IMR-90 (cell line): ENCODE measurements around the gene KIF16B. TPM values are rescaled to one million over a fixed set of nuclear protein-coding genes. Genes with fewer than 3 reads are reported as not detected.

ENCODE experiments used
- ATAC-seq: fragments of 200-7000 bp; cut with Tn5 transposase; 2 replicates; pipeline ENCODE4 v1.9.1; 2020; ENCODE audit warnings: low read depth, mild to moderate bottlenecking, moderate library complexity
- BruUV-seq: library from RNA; stranded (reverse); fragments of 400-500 nt; replicated peaks from 2 replicates; lab custom pipeline; 2021; lab: Mats Ljungman, UMichigan
- CTCF ChIA-PET: fragments of 300-600 bp; formaldehyde crosslinking; extraction: SDS; loops from one replicate; lab custom pipeline; 2021; ENCODE audit warnings: antibody characterized with exemption; lab: Yijun Ruan, JAX
- POLR2A ChIA-PET: fragments of 300-600 bp; sonication (Branson Sonifier 250); formaldehyde crosslinking; loops from one replicate; lab custom pipeline; 2022; ENCODE audit warnings: antibody characterized with exemption; ENCODE audit not compliant: unreplicated experiment; lab: Charles Lee
- DNase-seq: peaks from one replicate; pipeline ENCODE4 v3.0.0; 2013
- H2AFZ ChIP-seq: replicated peaks from 2 replicates; pipeline ENCODE3; 2013; ENCODE audit warnings: low read length, mild to moderate bottlenecking; ENCODE audit not compliant: poor library complexity
- H2AK5ac ChIP-seq: 2 replicates; pipeline ENCODE4 v1.6.1; 2013; ENCODE audit warnings: low read depth, low read length, inconsistent platforms
- H2AK9ac ChIP-seq: replicated peaks from 2 replicates; pipeline ENCODE3; 2013; ENCODE audit warnings: mild to moderate bottlenecking, low read depth, low read length, moderate library complexity; ENCODE audit not compliant: poor library complexity
- H2BK120ac ChIP-seq: 2 replicates; pipeline ENCODE4 v1.6.1; 2013; ENCODE audit warnings: low read depth, low read length, inconsistent platforms
- H2BK15ac ChIP-seq: 3 replicates; pipeline ENCODE4 v1.6.1; 2013; ENCODE audit warnings: low read depth, low read length, inconsistent platforms
- H2BK20ac ChIP-seq: 2 replicates; pipeline ENCODE4 v1.6.1; 2013; ENCODE audit warnings: low read depth, mild to moderate bottlenecking, inconsistent platforms, low read length, moderate library complexity
- H2BK5ac ChIP-seq: 2 replicates; pipeline ENCODE4 v1.6.1; 2013; ENCODE audit warnings: mild to moderate bottlenecking, low read depth, low read length, inconsistent platforms; ENCODE audit not compliant: poor library complexity, severe bottlenecking
- H3K14ac ChIP-seq: replicated peaks from 2 replicates; pipeline ENCODE4 v1.6.1; 2013; ENCODE audit warnings: low read depth, low read length, inconsistent platforms
- H3K18ac ChIP-seq: 2 replicates; pipeline ENCODE4 v1.6.1; 2013; ENCODE audit warnings: low read depth, low read length, control low read depth
- H3K23ac ChIP-seq: 2 replicates; pipeline ENCODE4 v1.6.1; 2013; ENCODE audit warnings: low read depth, low read length, inconsistent platforms
- H3K27ac ChIP-seq: 2 replicates; pipeline ENCODE4 v1.5.1; 2013; ENCODE audit warnings: mild to moderate bottlenecking, control low read depth, low read length; ENCODE audit not compliant: insufficient read depth
- H3K27me3 ChIP-seq: 2 replicates; pipeline ENCODE4 v1.6.1; 2013; ENCODE audit warnings: low read length; ENCODE audit not compliant: control insufficient read depth, insufficient read depth
- H3K36me3 ChIP-seq: 2 replicates; pipeline ENCODE4 v1.6.1; 2013; ENCODE audit warnings: low read length, mixed read lengths; ENCODE audit not compliant: control insufficient read depth, insufficient read depth
- H3K4ac ChIP-seq: 2 replicates; pipeline ENCODE4 v1.6.1; 2013; ENCODE audit warnings: low read depth, low read length, inconsistent platforms
- H3K4me1 ChIP-seq: 2 replicates; pipeline ENCODE4 v1.6.1; 2013; ENCODE audit warnings: low read length, mixed read lengths; ENCODE audit not compliant: control insufficient read depth, insufficient read depth
- H3K4me2 ChIP-seq: 2 replicates; pipeline ENCODE4 v1.6.1; 2013; ENCODE audit warnings: low read depth, mild to moderate bottlenecking, control low read depth, low read length, moderate library complexity
- H3K4me3 ChIP-seq: 2 replicates; pipeline ENCODE4 v1.5.1; 2013; ENCODE audit warnings: low read depth, mild to moderate bottlenecking, control low read depth, low read length, moderate library complexity; ENCODE audit not compliant: insufficient read depth
- H3K56ac ChIP-seq: 2 replicates; pipeline ENCODE4 v1.6.1; 2013; ENCODE audit warnings: low read length, inconsistent platforms; ENCODE audit not compliant: insufficient read depth; ENCODE audit errors: extremely low read depth
- H3K79me1 ChIP-seq, 2 experiments: 2 replicates each; pipeline ENCODE4 v1.6.1; 2013; ENCODE audit warnings: low read length in 2 of 2, inconsistent platforms in 1 of 2, low read depth in 1 of 2
- H3K9ac ChIP-seq: 2 replicates; pipeline ENCODE4 v1.6.1; 2013; ENCODE audit warnings: low read depth, low read length, control low read depth
- H3K9me1 ChIP-seq: 2 replicates; pipeline ENCODE4 v1.6.1; 2013; ENCODE audit warnings: low read length, inconsistent platforms; ENCODE audit not compliant: insufficient read depth
- H3K9me3 ChIP-seq: 2 replicates; pipeline ENCODE4 v1.6.1; 2013; ENCODE audit warnings: low read length; ENCODE audit not compliant: control insufficient read depth, insufficient read depth
- H4K20me1 ChIP-seq: 2 replicates; pipeline ENCODE4 v1.6.1; 2013; ENCODE audit warnings: low read length, inconsistent platforms; ENCODE audit not compliant: insufficient read depth
- H4K5ac ChIP-seq: 2 replicates; pipeline ENCODE4 v1.6.1; 2013; ENCODE audit warnings: mild to moderate bottlenecking, low read depth, low read length, control low read depth
- H4K8ac ChIP-seq, 2 experiments: 2 replicates each; pipeline ENCODE4 v1.6.1; 2013; ENCODE audit warnings: low read depth in 2 of 2, low read length in 2 of 2, control low read depth in 1 of 2, inconsistent platforms in 1 of 2
- H4K91ac ChIP-seq: 2 replicates; pipeline ENCODE4 v1.6.1; 2013; ENCODE audit warnings: low read depth, low read length, inconsistent platforms; ENCODE audit not compliant: insufficient read depth
- CEBPB ChIP-seq: IDR thresholded peaks from 2 replicates; pipeline ENCODE4 v1.6.1; 2012; ENCODE audit warnings: low read depth, low read length, improper control_type of control experiment
- MAZ ChIP-seq: IDR thresholded peaks from 2 replicates; pipeline ENCODE4 v1.6.1; 2012; ENCODE audit warnings: low read depth, mild to moderate bottlenecking, low read length, improper control_type of control experiment, moderate library complexity, borderline replicate concordance
- MXI1 ChIP-seq: IDR thresholded peaks from 2 replicates; pipeline ENCODE4 v1.6.1; 2012; ENCODE audit warnings: low read depth, mild to moderate bottlenecking, low read length, moderate library complexity, borderline replicate concordance
- POLR2A ChIP-seq: IDR thresholded peaks from 2 replicates; pipeline ENCODE4 v1.6.1; 2012; ENCODE audit warnings: mild to moderate bottlenecking, low read depth, low read length
- RAD21 ChIP-seq: IDR thresholded peaks from 2 replicates; pipeline ENCODE4 v1.6.1; 2012; ENCODE audit warnings: low read length, improper control_type of control experiment
- RCOR1 ChIP-seq: IDR thresholded peaks from 2 replicates; pipeline ENCODE4 v1.6.1; 2012; ENCODE audit warnings: mild to moderate bottlenecking, low read length, improper control_type of control experiment; ENCODE audit not compliant: insufficient replicate concordance
- RFX5 ChIP-seq: IDR thresholded peaks from 2 replicates; pipeline ENCODE4 v1.8.0; 2012; ENCODE audit warnings: low read depth, mild to moderate bottlenecking, low read length, moderate library complexity
- WGBS, 2 experiments: methylation state at CpG; one replicate each; pipeline versions ENCODE4 v1.1.5 to v1.1.7; 2013; ENCODE audit warnings: missing lambda C conversion rate in 2 of 2; ENCODE audit not compliant: insufficient read length in 1 of 2; ENCODE audit errors: extremely low coverage in 2 of 2; 5-methylcytosine and 5-hydroxymethylcytosine counted together
- dilution Hi-C: fragments of 300-500 bp; cut with HindIII; formaldehyde crosslinking; loops from one replicate; pipeline ENCODE4 v1.14.3; 2018; ENCODE audit warnings: low sequenced_read_pairs; ENCODE audit not compliant: unreplicated experiment
- in situ Hi-C: fragments of 300-500 bp; cut with MboI; formaldehyde crosslinking; loops from 3 replicates; pipeline ENCODE4 v1.14.3; 2019; ENCODE audit warnings: low sequenced_read_pairs, inconsistent platforms, mixed read lengths
- intact Hi-C: fragments of 100-400 bp; cut with micrococcal nuclease; formaldehyde crosslinking; loops from 2 replicates; pipeline ENCODE4 v1.10.0; 2022
- polyA plus RNA-seq, 3 experiments: library from polyadenylated mRNA; depleted of rRNA; stranded (reverse); fragments of >200 nt; gene quantifications; 2 replicates each; pipeline ENCODE4 v1.2.3, GENCODE V29; 2012; ENCODE audit warnings: low replicate concordance in 1 of 3
- total RNA-seq: library from RNA; depleted of rRNA; stranded (reverse); fragments of >200 nt; gene quantifications from 2 replicates; pipeline ENCODE4 v1.2.3, GENCODE V29; 2012

The KIF16B gene
- total and polyA plus RNA-seq, 2 of the 4 experiments (the other 2 are of a cell fraction): 4.7 to 10.0 TPM

DNA sequence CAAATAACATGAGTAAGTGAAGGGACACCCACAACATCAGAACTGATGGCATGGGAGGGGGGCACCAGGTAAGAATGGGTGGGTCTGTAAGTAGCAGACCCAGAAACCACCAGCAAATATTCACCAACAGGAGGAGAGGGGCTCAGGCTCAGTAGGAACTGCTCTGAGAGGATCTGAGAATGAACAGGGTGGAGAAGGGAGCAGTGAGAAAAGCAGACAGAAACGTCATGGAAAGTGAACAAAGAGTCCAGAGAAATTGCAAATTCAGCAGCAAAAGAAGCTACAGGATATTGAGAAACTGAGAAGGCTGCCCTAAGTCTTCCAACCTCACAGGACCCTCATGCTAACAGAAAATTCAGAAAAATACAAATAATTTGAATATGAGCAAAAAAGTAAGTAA lies 121.3 kb downstream of the KIF16B start:
- Histone ChIP-seq H2BK15ac (no peak overlapping the region), H2AK9ac (no peak overlapping the region), H3K9ac (no peak overlapping the region), H3K27me3 (no peaks in the 10 kb centered on the region), H4K20me1 (no peaks in the 10 kb centered on the region), H3K4me3 (no peak overlapping the region), H2BK5ac (no peak overlapping the region), H4K8ac (no peak overlapping the region), H3K79me1 (no peaks in the 10 kb centered on the region; a peak in 1 of 4 replicates), H4K91ac (no peak overlapping the region), H2AFZ (no peak overlapping the region), H2BK20ac (no peak overlapping the region), H3K56ac (no peak overlapping the region), H3K27ac (no peak overlapping the region), H3K4ac (no peak overlapping the region), H4K5ac (no peak overlapping the region), H3K4me2 (no peak overlapping the region), H3K9me1 (peaks cover 3% of the 10 kb centered on the region; the same call in 1 of the 2 replicates), H3K36me3 (no peaks in the 10 kb centered on the region), H2AK5ac (no peak overlapping the region), H3K23ac (no peak overlapping the region), H2BK120ac (no peak overlapping the region), H3K4me1 (no peaks in the 10 kb centered on the region), H3K18ac (no peak overlapping the region), H3K9me3 (no peaks in the 10 kb centered on the region), H3K14ac (no peak overlapping the region)
- DNase-seq: no peak
- ATAC-seq: no peak
- WGBS, 2 experiments: 33% methylated on average over 1 of the region's 1 CpG; no CpG with 5 or more reads in 1 of the 2 experiments
- dilution Hi-C loops: no loop called here
- intact Hi-C loops: no loop called here
- no TSS peak for BruUV-seq
- CTCF ChIA-PET: interaction anchor here (0.6 kb wide), 1 partner anchor 407 kb away, joined by 6 read pairs; no protein-coding TSS in a partner anchor
- TF ChIP-seq RAD21 (no peak), RFX5 (no peak), MAZ (no peak), MXI1 (no peak), POLR2A (no peak), CEBPB (no peak), RCOR1 (no peak)
- in situ Hi-C loops: no loop called here
- POLR2A ChIA-PET: no interaction called here
